GM12878 (cell line): ENCODE results near the gene ATG5. TPM values are rescaled to one million over a fixed set of nuclear protein-coding genes. Genes with fewer than 3 reads are reported as not detected.

Source experiments
- ATAC-seq: fragments of 200-7000 bp; cut with Tn5 transposase; 3 replicates; pipeline ENCODE4 v1.9.1; 2020; ENCODE audit warnings: mild to moderate bottlenecking, moderate library complexity
- BruUV-seq: library from RNA; stranded (reverse); fragments of 400-500 nt; replicated peaks from 2 replicates; lab custom pipeline; 2021; lab: Mats Ljungman, UMichigan
- CTCF ChIA-PET: fragments of 300-600 bp; sonication (Branson Sonifier 250); formaldehyde crosslinking; extraction: SDS; loops from one replicate; lab custom pipeline; 2021; ENCODE audit warnings: inconsistent platforms; lab: Yijun Ruan, JAX
- POLR2A ChIA-PET: fragments of 350-600 bp; formaldehyde crosslinking; extraction: SDS; loops from one replicate; lab custom pipeline; 2021; ENCODE audit warnings: inconsistent platforms; lab: Charles Lee
- RAD21 ChIA-PET: fragments of 300-600 bp; sonication (Branson Sonifier 250); formaldehyde crosslinking; loops from one replicate; lab custom pipeline; 2023; ENCODE audit warnings: antibody characterized with exemption; ENCODE audit not compliant: unreplicated experiment; lab: Charles Lee
- SMC1A ChIA-PET: fragments of 300-600 bp; sonication (Branson Sonifier 250); formaldehyde crosslinking; loops from one replicate; lab custom pipeline; 2023; ENCODE audit not compliant: unreplicated experiment, uncharacterized antibody; lab: Charles Lee
- DNase-seq: peaks from one replicate; pipeline ENCODE4 v3.0.0-alpha.2; 2011; ENCODE audit warnings: low read depth, low spot score
- FAIRE-seq: peaks from 3 replicates; lab custom pipeline; 2011; peaks lifted over from hg19 to GRCh38; lab: Jason Lieb, UNC
- H2AFZ ChIP-seq: 2 replicates; pipeline ENCODE4 v1.6.0; 2011; ENCODE audit warnings: low read depth, low read length, control low read depth; ENCODE audit not compliant: control insufficient read depth
- H3K27ac ChIP-seq: 2 replicates; pipeline ENCODE4 v1.5.1; 2011; ENCODE audit warnings: control low read depth; ENCODE audit not compliant: control insufficient read depth, insufficient read depth
- H3K27me3 ChIP-seq, 2 experiments: replicated peaks in 1 of 2; 2 replicates each; pipeline versions ENCODE4 v1.6.0 to v1.6.1; 2011; ENCODE audit warnings: low read length in 1 of 2; ENCODE audit not compliant: control insufficient read depth in 2 of 2, insufficient read depth in 2 of 2
- H3K36me3 ChIP-seq, 2 experiments: 2 replicates each; pipeline ENCODE4 v1.5.1; 2011; ENCODE audit warnings: low read length in 1 of 2; ENCODE audit not compliant: control insufficient read depth in 2 of 2, insufficient read depth in 2 of 2
- H3K4me1 ChIP-seq: 2 replicates; pipeline ENCODE4 v1.6.1; 2011; ENCODE audit warnings: mild to moderate bottlenecking, low read length, moderate library complexity, mixed read lengths; ENCODE audit not compliant: control insufficient read depth, insufficient read depth
- H3K4me2 ChIP-seq: 2 replicates; pipeline ENCODE4 v1.6.0; 2011; ENCODE audit warnings: control low read depth; ENCODE audit not compliant: control insufficient read depth, insufficient read depth
- H3K4me3 ChIP-seq: fragments of 200-600 bp; sonication (generic); 2 replicates; pipeline ENCODE4 v1.5.1; 2016
- H3K79me2 ChIP-seq: 2 replicates; pipeline ENCODE4 v1.6.0; 2011; ENCODE audit warnings: low read length; ENCODE audit not compliant: control insufficient read depth, insufficient read depth
- H3K9ac ChIP-seq: 2 replicates; pipeline ENCODE4 v1.8.0; 2011; ENCODE audit warnings: low read length, control low read depth, mixed read lengths; ENCODE audit not compliant: control insufficient read depth, insufficient read depth
- H3K9me3 ChIP-seq: replicated peaks from 3 replicates; pipeline ENCODE4 v1.5.1; 2011; ENCODE audit warnings: mild to moderate bottlenecking, low read length; ENCODE audit not compliant: control insufficient read depth, insufficient read depth
- H4K20me1 ChIP-seq: 2 replicates; pipeline ENCODE4 v1.6.0; 2011; ENCODE audit not compliant: control insufficient read depth, insufficient read depth
- MYB ChIP-seq: fragments of 150-350 bp; IDR thresholded peaks from 2 replicates; pipeline ENCODE4 v1.6.1; 2014; ENCODE audit warnings: mild to moderate bottlenecking, low read depth, low read length, borderline replicate concordance
- POLR2A ChIP-seq: IDR thresholded peaks from 2 replicates; pipeline ENCODE4 v1.6.1; 2011; ENCODE audit warnings: low read depth, mild to moderate bottlenecking, low read length
- POLR2AphosphoS2 ChIP-seq: IDR thresholded peaks from 2 replicates; pipeline ENCODE4 v1.6.1; 2011; ENCODE audit warnings: low read depth, mild to moderate bottlenecking, low read length, improper control_type of control experiment, moderate library complexity
- ZNF274 ChIP-seq: IDR thresholded peaks from one replicate; pipeline ENCODE4 v1.8.0; 2011; ENCODE audit not compliant: insufficient read length, insufficient read depth
- WGBS: methylation state at CpG from one replicate; pipeline ENCODE4 v1.1.6; 2016; ENCODE audit warnings: low lambda C conversion rate; ENCODE audit not compliant: insufficient replicate concordance, insufficient coverage; ENCODE audit errors: missing lambda C conversion rate; 5-methylcytosine and 5-hydroxymethylcytosine counted together
- in situ Hi-C: fragments of 300-500 bp; cut with MboI; formaldehyde crosslinking; loops from 9 replicates; pipeline ENCODE4 v1.14.3; 2018; ENCODE audit warnings: mixed read lengths
- intact Hi-C: fragments of 100-400 bp; cut with micrococcal nuclease; formaldehyde crosslinking; loops from one replicate; pipeline ENCODE4 v1.14.2; 2022; ENCODE audit not compliant: unreplicated experiment
- polyA plus RNA-seq, 11 experiments: library from polyadenylated mRNA; depleted of rRNA in 4 of 11; unstranded in 6 of 11; stranded (reverse) in 5 of 11; fragments of >200 nt; fragmentation: Nextera tagmentation in 4 of 11; fragmentation: Illumina TruSeq in 1 of 11; extraction: Ambion mirVana in 4 of 11; extraction: Trizol in 1 of 11; gene quantifications; 1 replicate in 1 of 11; 2 replicates in 10 of 11; pipeline versions ENCODE4 v1.2.1 to v1.2.3, GENCODE V29; 2011 to 2016; ENCODE audit warnings: inconsistent platforms in 2 of 11, missing spikeins in 2 of 11, low read depth in 1 of 11
- total RNA-seq, 4 experiments: library from RNA; depleted of rRNA in 3 of 4; stranded (reverse); fragments of >200 nt in 3 of 4; fragmentation: Illumina TruSeq in 1 of 4; extraction: Trizol in 1 of 4; gene quantifications; 2 replicates each; pipeline versions ENCODE4 v1.2.1 to v1.2.3, GENCODE V29; 2013 to 2021
- TF ChIP-seq, protein P1 (sequence below): fragments of 150-350 bp; IDR thresholded peaks from 2 replicates; pipeline ENCODE4 v1.6.1; 2014; ENCODE audit warnings: mild to moderate bottlenecking, low read depth, low read length
- TF ChIP-seq, protein P2 (sequence below): fragments of 450-650 bp; IDR thresholded peaks from 2 replicates; pipeline ENCODE4 v1.6.1; 2016; ENCODE audit warnings: mild to moderate bottlenecking, moderate library complexity, borderline replicate concordance

ATG5 gene
- total and polyA plus RNA-seq, 10 of the 15 experiments (the other 5 are each of a cell fraction or from before 2014, with no cell fraction given), result 12.9 to 51.8 (median 23.9) TPM

DNA sequence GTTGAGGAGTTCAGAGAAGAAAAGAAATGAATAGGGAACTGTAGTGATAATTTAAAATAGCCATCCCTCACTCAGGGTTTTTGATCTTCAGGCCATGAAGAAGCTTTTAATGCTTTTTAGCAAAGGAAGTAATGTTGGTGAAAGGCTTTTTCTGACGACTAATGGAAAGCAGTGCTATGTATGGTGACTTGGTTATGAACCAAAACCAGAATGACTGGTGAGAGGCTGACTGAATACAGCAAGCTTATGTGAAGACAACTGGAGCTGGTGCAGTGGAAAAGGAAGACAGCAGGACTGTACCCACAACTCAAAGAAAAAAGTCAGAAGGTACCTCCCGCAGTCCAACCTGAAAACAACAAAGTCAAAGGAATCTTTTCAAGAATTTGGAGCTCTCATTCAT, 120.6 kb downstream of the ATG5 start:
- H3K9me3 ChIP-seq, result peaks cover 3% of the 10 kb centered on the region; the same call in 2 of the 3 replicates
- no peak overlapping the region for H2AFZ ChIP-seq
- no peak for DNase-seq
- no peak for ATAC-seq
- no peak overlapping the region for H3K4me3 ChIP-seq
- no peaks in the 10 kb centered on the region for H3K79me2 ChIP-seq
- no peaks in the 10 kb centered on the region; a peak in 1 of 4 replicates for H3K36me3 ChIP-seq
- POLR2A ChIA-PET, result no interaction called here
- H3K4me2 ChIP-seq, result no peak overlapping the region
- H3K9ac ChIP-seq, result no peak overlapping the region
- 74% methylated on average over 2 of the region's 2 CpGs for WGBS
- SMC1A ChIA-PET, result interaction anchor here (0.7 to 1.3 kb wide), 4 partner anchors 8 to 142 kb away, joined by 3 to 5 read pairs (median 4); no protein-coding TSS in a partner anchor
- CTCF ChIA-PET, result interaction anchor here (4.7 kb wide), 1 partner anchor 17 kb away, joined by 30 read pairs; no protein-coding TSS in a partner anchor
- no peaks in the 10 kb centered on the region for H3K27me3 ChIP-seq
- no peak overlapping the region for H3K27ac ChIP-seq
- no peaks in the 10 kb centered on the region for H4K20me1 ChIP-seq
- intact Hi-C loops, result no loop called here
- in situ Hi-C loops, result no loop called here
- RAD21 ChIA-PET, result no interaction called here
- peaks cover 4% of the 10 kb centered on the region; the same call in 1 of the 2 replicates for H3K4me1 ChIP-seq
- FAIRE-seq, result no peak
- BruUV-seq, result no TSS peak
- TF ChIP-seq ZNF274 (no peak), MYB (no peak), POLR2A (no peak), POLR2AphosphoS2 (no peak)
- TF ChIP-seq, protein P1, sequence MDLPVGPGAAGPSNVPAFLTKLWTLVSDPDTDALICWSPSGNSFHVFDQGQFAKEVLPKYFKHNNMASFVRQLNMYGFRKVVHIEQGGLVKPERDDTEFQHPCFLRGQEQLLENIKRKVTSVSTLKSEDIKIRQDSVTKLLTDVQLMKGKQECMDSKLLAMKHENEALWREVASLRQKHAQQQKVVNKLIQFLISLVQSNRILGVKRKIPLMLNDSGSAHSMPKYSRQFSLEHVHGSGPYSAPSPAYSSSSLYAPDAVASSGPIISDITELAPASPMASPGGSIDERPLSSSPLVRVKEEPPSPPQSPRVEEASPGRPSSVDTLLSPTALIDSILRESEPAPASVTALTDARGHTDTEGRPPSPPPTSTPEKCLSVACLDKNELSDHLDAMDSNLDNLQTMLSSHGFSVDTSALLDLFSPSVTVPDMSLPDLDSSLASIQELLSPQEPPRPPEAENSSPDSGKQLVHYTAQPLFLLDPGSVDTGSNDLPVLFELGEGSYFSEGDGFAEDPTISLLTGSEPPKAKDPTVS, result no peak
- TF ChIP-seq, protein P2, sequence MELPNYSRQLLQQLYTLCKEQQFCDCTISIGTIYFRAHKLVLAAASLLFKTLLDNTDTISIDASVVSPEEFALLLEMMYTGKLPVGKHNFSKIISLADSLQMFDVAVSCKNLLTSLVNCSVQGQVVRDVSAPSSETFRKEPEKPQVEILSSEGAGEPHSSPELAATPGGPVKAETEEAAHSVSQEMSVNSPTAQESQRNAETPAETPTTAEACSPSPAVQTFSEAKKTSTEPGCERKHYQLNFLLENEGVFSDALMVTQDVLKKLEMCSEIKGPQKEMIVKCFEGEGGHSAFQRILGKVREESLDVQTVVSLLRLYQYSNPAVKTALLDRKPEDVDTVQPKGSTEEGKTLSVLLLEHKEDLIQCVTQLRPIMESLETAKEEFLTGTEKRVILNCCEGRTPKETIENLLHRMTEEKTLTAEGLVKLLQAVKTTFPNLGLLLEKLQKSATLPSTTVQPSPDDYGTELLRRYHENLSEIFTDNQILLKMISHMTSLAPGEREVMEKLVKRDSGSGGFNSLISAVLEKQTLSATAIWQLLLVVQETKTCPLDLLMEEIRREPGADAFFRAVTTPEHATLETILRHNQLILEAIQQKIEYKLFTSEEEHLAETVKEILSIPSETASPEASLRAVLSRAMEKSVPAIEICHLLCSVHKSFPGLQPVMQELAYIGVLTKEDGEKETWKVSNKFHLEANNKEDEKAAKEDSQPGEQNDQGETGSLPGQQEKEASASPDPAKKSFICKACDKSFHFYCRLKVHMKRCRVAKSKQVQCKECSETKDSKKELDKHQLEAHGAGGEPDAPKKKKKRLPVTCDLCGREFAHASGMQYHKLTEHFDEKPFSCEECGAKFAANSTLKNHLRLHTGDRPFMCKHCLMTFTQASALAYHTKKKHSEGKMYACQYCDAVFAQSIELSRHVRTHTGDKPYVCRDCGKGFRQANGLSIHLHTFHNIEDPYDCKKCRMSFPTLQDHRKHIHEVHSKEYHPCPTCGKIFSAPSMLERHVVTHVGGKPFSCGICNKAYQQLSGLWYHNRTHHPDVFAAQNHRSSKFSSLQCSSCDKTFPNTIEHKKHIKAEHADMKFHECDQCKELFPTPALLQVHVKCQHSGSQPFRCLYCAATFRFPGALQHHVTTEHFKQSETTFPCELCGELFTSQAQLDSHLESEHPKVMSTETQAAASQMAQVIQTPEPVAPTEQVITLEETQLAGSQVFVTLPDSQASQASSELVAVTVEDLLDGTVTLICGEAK, result no peak
- TF ChIP-seq, all 136 proteins: peak for 0
